Measurements from ENCODE around the gene OR2AG1. TPM values are rescaled to one million over a fixed set of nuclear protein-coding genes. Genes with fewer than 3 reads are reported as not detected.
A peak's percentile ranks its signal among the peaks of the same experiment; 100 is the strongest.

OR2AG1 gene
- polyA plus RNA-seq, 1 experiment, result not detected

GRCh38 chr11:6812390-6813005, 29.7 kb downstream of the OR2AG1 start:
- no peak overlapping the region for H3K4me3 ChIP-seq (ENCODE audit: low read depth, low read length)
- DNase-seq (ENCODE audit: low read depth, low spot score), result no peak
- H3K27me3 ChIP-seq (ENCODE audit: control insufficient read depth, insufficient read depth, low read length), result no peaks in the 10 kb centered on the region
- ChIA-PET CTCF (interaction anchor here (0.6 to 2.7 kb wide), 64 partner anchors 9 to 630 kb away, joined by 3 to 25 read pairs (median 5); partner anchors contain the start of genes NLRP14, OR10A2, OR10A5 and OR2AG2), POLR2A (no interaction called here)
- peak; percentile 98 for TF ChIP-seq CTCF (IDR thresholded peaks at IDR 0.05; ENCODE audit: low read depth, low read length)
- H3K27ac ChIP-seq (ENCODE audit: low read depth, low read length), result no peak overlapping the region
- no peaks in the 10 kb centered on the region for H3K9me3 ChIP-seq (ENCODE audit: control insufficient read depth, insufficient read depth, low read length)

- H3K27ac ChIP-seq (ENCODE audit: low read depth, low read length), result no peak overlapping the region
- TF ChIP-seq CTCF (IDR thresholded peaks at IDR 0.05; ENCODE audit: low read depth, low read length), result no peak
- no peaks in the 10 kb centered on the region for H3K27me3 ChIP-seq (ENCODE audit: control insufficient read depth, insufficient read depth, low read length)
- H3K4me3 ChIP-seq (ENCODE audit: low read depth, low read length), result no peak overlapping the region
- CTCF ChIA-PET, result interaction anchor here (1.2 to 2.7 kb wide), 3 partner anchors 10 to 244 kb away, joined by 6 to 25 read pairs (median 7); partner anchors contain the start of gene NLRP14
- POLR2A ChIA-PET, result no interaction called here
- no peak for DNase-seq (ENCODE audit: low read depth, low spot score)
- no peaks in the 10 kb centered on the region for H3K9me3 ChIP-seq (ENCODE audit: control insufficient read depth, insufficient read depth, low read length)
These were observed 30.8 kb downstream of the OR2AG1 start for GRCh38 chr11:6813656-6814055.

GRCh38 chr11:6817694-6818093, 34.9 kb downstream of the OR2AG1 start:
- H3K27ac ChIP-seq (ENCODE audit: low read depth, low read length), result no peak overlapping the region
- ChIA-PET POLR2A (no interaction called here), CTCF (no interaction called here)
- no peak for DNase-seq (ENCODE audit: low read depth, low spot score)
- no peak overlapping the region for H3K4me3 ChIP-seq (ENCODE audit: low read depth, low read length)
- H3K27me3 ChIP-seq (ENCODE audit: control insufficient read depth, insufficient read depth, low read length), result no peaks in the 10 kb centered on the region
- no peaks in the 10 kb centered on the region for H3K9me3 ChIP-seq (ENCODE audit: control insufficient read depth, insufficient read depth, low read length)
- no peak; the same call in 1 of the 2 replicates for TF ChIP-seq CTCF (IDR thresholded peaks at IDR 0.05; ENCODE audit: low read depth, low read length)

GRCh38 chr11:6818967-6819366, 36.1 kb downstream of the OR2AG1 start:
- POLR2A ChIA-PET, result no interaction called here

More at GRCh38 chr11:6818967-6819366, 36.1 kb downstream of the OR2AG1 start:
- Histone ChIP-seq H3K27ac (ENCODE audit: low read depth, low read length) (no peak overlapping the region), H3K4me3 (ENCODE audit: low read depth, low read length) (no peak overlapping the region), H3K27me3 (ENCODE audit: control insufficient read depth, insufficient read depth, low read length) (no peaks in the 10 kb centered on the region), H3K9me3 (ENCODE audit: control insufficient read depth, insufficient read depth, low read length) (no peaks in the 10 kb centered on the region)
- no peak for DNase-seq (ENCODE audit: low read depth, low spot score)
- no peak for TF ChIP-seq CTCF (IDR thresholded peaks at IDR 0.05; ENCODE audit: low read depth, low read length)
- CTCF ChIA-PET, result interaction anchor here (1.8 kb wide), 1 partner anchor 8 kb away, joined by 5 read pairs; no protein-coding TSS in a partner anchor

Measured in AG04450 (cell line).